HG02642 (cell line): ENCODE measurements around the gene CIAO2B.
"Not testable (repeated sequence)": the region's sequence is repeated elsewhere in the genome, so short reads cannot be mapped to it uniquely, and the experiment has no call there.

Source experiments
- ATAC-seq: cut with Tn5 transposase; IDR thresholded peaks from one replicate; pipeline ENCODE4 v1.9.1; 2021; ENCODE audit warnings: mild to moderate bottlenecking; ENCODE audit not compliant: unreplicated experiment, poor library complexity

Gene CIAO2B

DNA sequence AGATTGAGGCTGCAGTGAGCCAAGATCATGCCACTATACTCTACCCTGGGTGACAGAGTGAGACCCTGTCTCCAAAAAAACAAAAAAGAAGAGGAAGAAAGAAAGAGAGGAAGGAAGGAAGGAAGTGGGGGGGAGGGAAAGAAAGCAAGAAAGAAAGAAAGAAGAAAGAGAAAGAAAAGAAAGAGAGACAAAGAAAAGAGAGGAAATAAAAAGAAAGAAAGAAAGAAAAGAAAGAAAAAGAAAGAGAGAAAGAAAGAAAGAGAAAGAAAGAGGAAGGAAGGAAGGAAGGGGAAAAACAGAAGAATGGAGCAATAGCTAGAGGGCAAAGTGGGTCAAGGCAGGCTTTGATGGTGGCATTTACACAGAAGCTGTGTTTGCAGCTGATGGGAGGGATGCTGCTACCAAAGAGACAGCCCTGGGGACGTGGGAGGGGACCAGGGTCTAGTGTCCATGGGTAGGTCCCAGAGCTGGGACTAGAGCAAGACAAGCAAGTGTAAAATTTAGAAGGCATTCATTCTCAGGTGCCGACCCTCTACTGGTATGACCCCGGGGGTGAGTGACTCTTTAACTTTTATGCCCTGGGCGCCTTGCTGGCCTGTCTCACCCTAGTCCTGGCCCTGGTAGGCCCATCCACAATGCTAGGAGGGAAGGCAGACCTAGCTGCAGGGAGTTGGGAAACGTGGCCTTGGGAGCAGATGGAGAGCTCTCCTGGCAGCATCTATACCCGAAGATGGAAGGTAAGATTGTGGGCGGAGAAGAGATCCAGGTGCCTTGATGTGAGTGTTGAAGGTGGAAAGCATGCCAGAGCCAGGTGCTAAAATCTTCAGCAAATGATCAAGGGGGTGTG, 24.9 kb upstream of the CIAO2B start:
- no peak for ATAC-seq

DNA sequence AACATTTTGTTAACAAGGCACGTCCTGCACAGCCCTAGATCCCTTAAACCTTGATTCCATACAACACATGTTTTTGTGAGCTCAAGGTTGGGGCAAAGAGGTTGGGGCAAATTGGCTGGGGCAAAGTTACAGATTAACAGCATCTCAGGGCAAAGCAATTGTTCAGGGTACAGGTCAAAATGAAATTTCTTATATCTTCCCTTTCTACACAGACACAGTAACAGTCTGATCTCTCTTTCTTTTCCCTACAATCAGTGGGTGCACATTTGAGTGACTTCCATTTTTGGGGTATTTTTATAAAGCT, 21.9 kb upstream of the CIAO2B start:
- not testable (repeated sequence) for ATAC-seq

DNA sequence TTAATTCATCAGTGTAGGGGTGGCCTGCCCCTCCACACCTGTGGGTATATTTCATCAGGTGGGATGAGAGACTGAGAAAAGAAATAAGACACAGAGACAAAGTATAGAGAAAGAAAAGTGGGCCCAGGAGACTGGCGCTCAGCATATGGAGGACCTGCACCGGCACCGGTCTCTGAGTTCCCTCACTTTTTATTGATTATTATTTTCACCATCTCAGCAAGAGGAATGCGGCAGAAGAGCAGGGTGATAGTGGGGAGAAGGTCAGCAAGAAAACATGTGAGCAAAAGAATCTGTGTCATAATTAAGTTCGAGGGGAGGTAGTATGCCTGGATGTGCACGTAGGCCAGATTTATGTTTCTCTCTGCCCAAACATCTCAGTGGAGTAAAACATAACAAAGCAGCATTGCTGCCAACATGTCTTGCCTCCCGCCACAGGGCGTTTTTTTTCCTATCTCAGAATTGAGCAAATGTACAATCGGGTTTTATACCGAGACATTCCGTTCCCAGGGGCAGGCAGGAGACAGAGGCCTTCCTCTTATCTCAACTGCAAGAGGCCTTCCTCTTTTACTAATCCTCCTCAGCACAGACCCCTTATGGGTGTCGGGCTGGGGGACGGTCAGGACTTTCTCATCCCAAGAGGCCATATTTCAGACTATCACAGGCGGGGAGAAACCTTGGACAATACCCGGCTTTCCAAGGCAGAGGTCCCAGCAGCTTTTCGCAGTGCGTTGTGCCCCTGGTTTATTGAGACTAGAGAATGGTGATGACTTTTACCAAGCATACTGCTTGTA, 21.4 kb upstream of the CIAO2B start:
- not testable (repeated sequence) for ATAC-seq

DNA sequence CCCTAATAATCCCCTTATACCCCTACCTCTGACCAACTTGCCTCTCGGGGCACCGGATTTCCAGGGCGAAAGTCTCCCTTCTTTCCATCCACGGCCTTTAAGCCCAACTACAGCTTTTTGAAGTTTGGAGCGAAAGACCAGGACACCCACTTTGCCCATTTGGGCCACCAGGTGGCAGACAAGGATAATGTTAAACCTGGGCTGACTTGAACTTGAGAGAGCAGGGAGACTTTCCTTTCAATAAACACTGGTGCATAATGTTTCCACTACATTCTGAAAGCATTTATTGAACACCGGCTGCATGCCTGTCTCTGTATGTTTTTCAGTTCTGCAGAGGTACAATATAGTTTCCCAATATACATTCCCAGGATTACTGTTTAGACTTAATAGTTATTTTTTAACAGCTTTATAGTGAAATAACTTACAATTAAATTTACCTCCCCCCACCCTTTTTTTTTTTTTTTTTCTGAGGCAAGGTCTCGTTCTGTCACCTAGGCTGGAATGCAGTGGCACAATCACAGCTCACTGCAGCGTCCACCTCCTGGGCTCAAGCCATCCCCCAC, 20.0 kb upstream of the CIAO2B start:
- ATAC-seq = no peak

- no peak for ATAC-seq
These were observed 19.4 kb upstream of the CIAO2B start for GRCh38 chr16:66953462-66954096.

DNA sequence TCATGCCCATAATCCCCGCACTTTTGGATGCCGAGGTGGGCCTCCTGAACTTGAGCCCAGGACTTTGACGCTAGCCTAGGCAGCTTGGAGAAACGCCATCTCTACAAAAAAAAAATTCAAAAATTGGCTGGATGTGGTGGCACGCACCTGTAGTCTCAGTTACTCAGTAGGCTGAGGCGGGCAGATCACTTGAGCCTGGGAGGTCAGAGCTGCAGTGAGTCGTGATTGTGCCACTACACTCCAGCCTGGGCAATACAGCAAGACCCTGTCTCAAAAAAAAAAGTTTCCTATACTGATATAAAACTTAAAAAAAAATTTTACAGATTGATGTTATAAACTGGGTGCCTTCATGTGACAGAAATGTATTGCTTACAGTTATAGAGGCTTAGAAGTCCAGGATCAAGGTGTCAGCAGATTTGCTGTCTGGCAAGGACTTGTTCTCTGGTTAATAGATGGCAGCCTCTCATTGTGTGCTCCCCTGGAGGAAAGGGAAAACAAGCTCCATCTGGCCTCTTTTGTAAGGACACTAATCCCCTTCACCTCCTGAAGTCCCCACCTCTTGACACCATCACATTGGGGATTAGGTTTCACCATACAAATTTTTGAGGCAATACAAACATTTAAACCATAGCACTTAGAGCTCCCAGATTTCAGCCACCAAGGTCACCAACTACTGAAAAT, 18.4 kb upstream of the CIAO2B start:
- ATAC-seq = no peak

- ATAC-seq = no peak
These were observed 17.0 kb upstream of the CIAO2B start for GRCh38 chr16:66950971-66951790.

- no peak for ATAC-seq
These were observed 16.2 kb upstream of the CIAO2B start for GRCh38 chr16:66950437-66950836.

- no peak for ATAC-seq
These were observed 15.3 kb upstream of the CIAO2B start for GRCh38 chr16:66949472-66949871.

GRCh38 chr16:66948837-66949225, 14.6 kb upstream of the CIAO2B start:
- ATAC-seq = no peak

DNA sequence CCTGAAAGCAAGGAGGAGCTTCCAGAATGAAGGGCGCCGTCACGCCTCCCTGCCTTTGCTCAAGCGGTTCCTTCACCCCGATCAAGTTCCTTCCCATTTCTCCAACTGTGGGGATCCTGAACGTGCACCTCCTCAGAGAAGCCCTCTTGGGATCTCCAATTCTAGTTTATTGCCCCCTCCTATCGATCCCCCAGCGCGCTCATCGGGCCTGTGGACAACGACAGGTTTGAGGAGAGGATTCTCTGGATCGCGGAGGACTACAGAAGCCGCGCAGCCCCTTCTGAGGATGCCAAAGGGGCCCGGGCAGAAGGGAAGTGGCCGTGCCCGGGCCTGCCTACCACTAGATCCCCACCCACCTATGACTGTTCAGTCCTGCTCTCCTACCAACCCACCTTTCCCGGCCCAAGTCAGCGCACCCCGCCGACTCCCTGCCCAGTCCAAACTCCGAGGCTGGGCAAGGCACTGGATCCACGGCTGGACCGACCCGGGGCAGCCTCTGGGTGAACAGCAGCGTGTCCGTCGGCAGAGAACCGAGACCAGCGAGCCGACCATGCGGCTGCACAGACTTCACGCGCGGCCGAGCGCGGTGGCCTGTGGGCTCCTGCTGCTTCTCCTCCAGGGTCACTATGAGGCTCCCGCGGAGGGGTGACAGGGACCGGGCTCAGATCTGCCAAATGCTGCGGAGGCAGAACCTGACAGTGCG, 14.1 kb upstream of the CIAO2B start:
- no peak for ATAC-seq

GRCh38 chr16:66947302-66948065, 13.3 kb upstream of the CIAO2B start:
- peak; percentile 70 for ATAC-seq

- ATAC-seq = no peak
These were observed 12.7 kb upstream of the CIAO2B start for GRCh38 chr16:66946974-66947301.

DNA sequence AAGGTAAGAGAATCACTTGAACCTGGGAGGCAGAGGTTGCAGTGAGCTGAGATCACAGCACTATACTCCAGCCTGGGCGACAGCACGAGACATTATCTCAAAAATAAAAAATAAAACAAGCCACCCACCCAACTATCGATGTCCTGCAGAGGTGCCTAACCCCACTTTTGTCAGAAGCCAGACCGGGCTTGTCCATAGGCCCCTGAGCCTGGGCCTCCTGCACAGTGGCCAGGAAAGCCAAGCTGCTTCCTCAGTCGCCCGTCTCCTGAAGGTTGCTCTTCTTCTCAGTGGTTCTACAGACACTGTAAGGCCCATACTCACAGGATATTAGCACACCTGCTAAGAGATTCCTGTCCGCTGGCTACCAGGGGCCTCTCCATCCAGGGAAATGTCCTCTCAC, 12.3 kb upstream of the CIAO2B start:
- no peak for ATAC-seq

DNA sequence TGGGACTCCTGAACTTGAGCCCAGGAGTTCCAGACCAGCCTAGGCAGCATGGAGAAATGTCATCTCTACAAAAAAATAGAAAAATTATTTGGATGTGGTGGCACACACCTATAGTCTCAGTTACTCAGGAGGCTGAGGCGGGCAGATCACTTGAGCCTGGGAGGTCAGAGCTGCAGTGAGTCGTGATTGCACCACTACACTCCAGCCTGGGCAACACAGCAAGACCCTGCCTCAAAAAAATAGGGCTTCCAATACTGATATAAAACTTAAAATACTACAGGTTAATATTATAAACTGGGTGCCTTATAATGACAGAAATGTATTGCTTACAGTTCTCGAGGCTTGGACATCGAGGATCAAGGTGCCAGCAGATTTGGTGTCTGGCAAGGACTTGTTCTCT, 11.7 kb upstream of the CIAO2B start:
- no peak for ATAC-seq

GRCh38 chr16:66944971-66945370, 10.8 kb upstream of the CIAO2B start:
- not testable (repeated sequence) for ATAC-seq

- no peak for ATAC-seq
These were observed 9.8 kb upstream of the CIAO2B start for GRCh38 chr16:66944054-66944441.

DNA sequence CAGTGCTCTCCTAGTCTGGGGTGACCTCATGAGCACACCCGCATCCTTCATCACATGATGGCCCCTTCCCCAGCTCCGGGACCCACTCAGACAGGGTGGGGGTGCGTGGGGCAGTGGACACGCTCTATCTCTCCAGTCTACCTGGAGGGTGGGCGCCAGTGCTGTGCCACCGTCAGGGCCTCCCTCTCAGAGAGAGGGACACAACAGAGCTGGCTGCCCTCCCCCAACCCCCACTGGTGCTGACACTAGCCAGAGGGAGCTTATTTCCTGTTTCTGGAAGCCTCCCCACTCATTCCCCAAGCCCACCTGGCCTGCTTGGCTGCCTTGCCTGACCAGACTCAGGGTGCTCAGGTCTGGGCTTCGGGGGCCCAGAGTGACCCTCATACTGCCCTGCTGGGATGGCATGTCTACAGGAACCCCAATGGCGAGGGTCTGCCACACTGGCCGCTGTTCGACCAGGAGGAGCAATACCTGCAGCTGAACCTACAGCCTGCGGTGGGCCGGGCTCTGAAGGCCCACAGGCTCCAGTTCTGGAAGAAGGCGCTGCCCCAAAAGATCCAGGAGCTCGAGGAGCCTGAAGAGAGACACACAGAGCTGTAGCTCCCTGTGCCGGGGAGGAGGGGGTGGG, 9.3 kb upstream of the CIAO2B start:
- ATAC-seq = no peak
